Right cardiac atrium (tissue), 5 donors: ENCODE measurements around the gene PALB2. TPM values are rescaled to one million over a fixed set of nuclear protein-coding genes. Genes with fewer than 3 reads are reported as not detected.
A peak's percentile ranks its signal among the peaks of the same experiment; 100 is the strongest.

ENCODE experiments used
- ATAC-seq, 2 donors: fragments of 200-7000 bp; cut with Tn5 transposase; one replicate each; pipeline versions ENCODE4 v1.8.0 to v1.9.1; 2020; ENCODE audit warnings: moderate library complexity in 2 of 2, mild to moderate bottlenecking in 1 of 2
- DNase-seq, 3 donors: peaks; one replicate each; pipeline ENCODE4 v3.0.0-alpha.2; 2020
- H3K27ac ChIP-seq: one replicate; pipeline ENCODE4 v1.5.1; 2013; ENCODE audit warnings: mild to moderate bottlenecking, low read length, control low read depth, moderate library complexity
- H3K27me3 ChIP-seq: one replicate; pipeline ENCODE4 v1.6.1; 2013; ENCODE audit not compliant: control insufficient read depth, insufficient read depth
- H3K4me1 ChIP-seq: one replicate; pipeline ENCODE4 v1.6.1; 2013; ENCODE audit warnings: low read length; ENCODE audit not compliant: control insufficient read depth, insufficient read depth
- H3K4me3 ChIP-seq: one replicate; pipeline ENCODE4 v1.5.1; 2013; ENCODE audit warnings: low read length, control low read depth
- H3K9me3 ChIP-seq: one replicate; pipeline ENCODE4 v1.6.1; 2013; ENCODE audit warnings: low read length; ENCODE audit not compliant: control insufficient read depth
- WGBS: extraction: QIAGEN DNeasy Blood & Tissue Kit; methylation state at CpG from one replicate; pipeline ENCODE4 v1.1.7; 2013; 5-methylcytosine and 5-hydroxymethylcytosine counted together
- intact Hi-C, 4 donors: fragments of 100-400 bp; cut with DNase I; formaldehyde crosslinking; loops; one replicate each; pipeline versions ENCODE4 v1.11.0 to v1.14.0; 2022 to 2023
- polyA plus RNA-seq: library from polyadenylated mRNA; stranded (reverse); fragments of 200-250 nt; gene quantifications from one replicate; pipeline ENCODE4 v1.2.3, GENCODE V29; 2013
- total RNA-seq, 4 donors: library from RNA; stranded (reverse); fragmentation: NEBNext Ultra II Directional; extraction: Animal tissue kit (Norgen Biotek cat#: 25700); gene quantifications; one replicate each; pipeline ENCODE4 v1.2.1, GENCODE V29; 2021
- donor health status: healthy with polysubstance abuse.
- donor health status: DM: no; HTN: yes; CAD: no.
- donor health status: DM: no; HTN: no; CAD: no.
- donor health status: DM: no; HTN: yes; CAD: no; lungs with severe emphysema.
- donor health status: DM: yes; HTN: yes; CAD: no.

The PALB2 gene
- total and polyA plus RNA-seq, 5 donors: 4.1 to 6.8 (median 5.7) TPM

DNA sequence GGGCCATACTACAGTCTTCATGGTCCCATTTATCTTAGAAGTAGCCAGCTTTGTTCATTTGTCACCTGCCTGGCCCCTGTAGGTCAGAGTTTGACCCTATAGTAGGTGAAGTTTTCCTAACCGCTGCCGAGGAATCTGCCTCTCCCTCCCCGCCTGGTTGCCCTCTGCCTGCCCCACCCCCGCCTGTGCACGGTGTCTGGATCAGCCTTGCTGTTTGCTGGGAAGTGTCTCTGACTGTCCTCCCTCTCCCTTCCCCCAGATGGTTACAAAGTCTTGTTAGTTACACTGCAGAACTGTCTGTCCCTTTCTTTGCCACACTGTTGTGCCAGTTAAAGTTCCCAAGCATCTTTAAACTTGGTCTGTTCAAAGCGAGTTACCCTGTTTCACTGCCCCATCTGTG, 77.9 kb downstream of the PALB2 start:
- no peak for DNase-seq
- H3K4me1 ChIP-seq: peaks cover 9% of the 10 kb centered on the region

DNA sequence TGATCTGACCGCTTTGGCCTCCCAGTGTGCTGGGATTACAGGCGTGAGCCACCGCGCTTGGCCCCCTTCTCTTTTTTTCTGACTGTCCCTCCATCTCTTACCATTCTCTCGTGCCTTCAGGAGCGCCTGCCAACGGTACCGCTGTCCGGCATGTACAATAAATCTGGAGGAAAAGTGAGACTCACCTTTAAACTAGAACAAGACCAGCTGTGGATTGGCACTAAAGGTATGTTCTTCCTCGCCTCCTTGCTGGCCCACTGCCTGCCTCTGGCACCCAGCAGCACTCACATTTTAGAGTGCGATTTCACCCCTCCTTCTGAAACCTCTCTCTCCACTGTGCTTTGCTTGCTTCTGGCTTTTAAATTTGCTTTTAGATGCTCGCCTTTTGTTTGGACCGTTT, 78.6 kb downstream of the PALB2 start:
- intact Hi-C loops: no loop called here
- no peak for DNase-seq
- no peak for ATAC-seq
- H3K4me1 ChIP-seq: peaks cover 9% of the 10 kb centered on the region
- H3K4me3 ChIP-seq: no peak overlapping the region
- H3K27me3 ChIP-seq: no peaks in the 10 kb centered on the region
- H3K27ac ChIP-seq: no peak overlapping the region
- no peaks in the 10 kb centered on the region for H3K9me3 ChIP-seq
- WGBS: 94% methylated on average over 13 of the region's 13 CpGs

More for the DNA sequence above, 77.9 kb downstream of the PALB2 start:
- WGBS: 91% methylated on average over 6 of the region's 6 CpGs
- Histone ChIP-seq H3K27ac (no peak overlapping the region), H3K9me3 (no peaks in the 10 kb centered on the region), H3K4me3 (no peak overlapping the region), H3K27me3 (no peaks in the 10 kb centered on the region)
- intact Hi-C loops: no loop called here
- no peak for ATAC-seq

DNA sequence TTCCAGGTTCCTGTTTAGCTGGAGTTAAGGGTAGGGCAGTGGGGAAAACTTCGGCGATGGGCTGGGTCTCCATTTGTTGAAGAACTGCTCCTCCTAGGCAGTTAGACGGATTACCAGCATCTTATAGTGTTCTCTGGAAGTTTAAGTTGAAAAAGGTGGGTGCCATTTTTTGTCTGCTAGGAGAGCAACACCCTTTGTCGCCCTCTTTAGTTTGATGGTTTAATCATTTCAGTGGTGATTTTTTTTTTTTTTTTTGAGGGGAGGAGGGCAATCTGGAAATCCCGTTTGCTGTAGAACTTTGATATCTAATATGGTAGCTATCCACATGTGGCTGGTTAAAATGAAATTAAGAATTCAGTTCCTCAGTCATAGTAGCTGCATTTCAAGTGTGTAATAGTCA, 79.5 kb downstream of the PALB2 start:
- Histone ChIP-seq H3K4me1 (peaks cover 9% of the 10 kb centered on the region), H3K4me3 (no peak overlapping the region), H3K9me3 (no peaks in the 10 kb centered on the region), H3K27ac (no peak overlapping the region), H3K27me3 (no peaks in the 10 kb centered on the region)
- no peak for DNase-seq
- intact Hi-C loops: no loop called here
- ATAC-seq: no peak
- WGBS: 78% methylated on average over 5 of the region's 5 CpGs

DNA sequence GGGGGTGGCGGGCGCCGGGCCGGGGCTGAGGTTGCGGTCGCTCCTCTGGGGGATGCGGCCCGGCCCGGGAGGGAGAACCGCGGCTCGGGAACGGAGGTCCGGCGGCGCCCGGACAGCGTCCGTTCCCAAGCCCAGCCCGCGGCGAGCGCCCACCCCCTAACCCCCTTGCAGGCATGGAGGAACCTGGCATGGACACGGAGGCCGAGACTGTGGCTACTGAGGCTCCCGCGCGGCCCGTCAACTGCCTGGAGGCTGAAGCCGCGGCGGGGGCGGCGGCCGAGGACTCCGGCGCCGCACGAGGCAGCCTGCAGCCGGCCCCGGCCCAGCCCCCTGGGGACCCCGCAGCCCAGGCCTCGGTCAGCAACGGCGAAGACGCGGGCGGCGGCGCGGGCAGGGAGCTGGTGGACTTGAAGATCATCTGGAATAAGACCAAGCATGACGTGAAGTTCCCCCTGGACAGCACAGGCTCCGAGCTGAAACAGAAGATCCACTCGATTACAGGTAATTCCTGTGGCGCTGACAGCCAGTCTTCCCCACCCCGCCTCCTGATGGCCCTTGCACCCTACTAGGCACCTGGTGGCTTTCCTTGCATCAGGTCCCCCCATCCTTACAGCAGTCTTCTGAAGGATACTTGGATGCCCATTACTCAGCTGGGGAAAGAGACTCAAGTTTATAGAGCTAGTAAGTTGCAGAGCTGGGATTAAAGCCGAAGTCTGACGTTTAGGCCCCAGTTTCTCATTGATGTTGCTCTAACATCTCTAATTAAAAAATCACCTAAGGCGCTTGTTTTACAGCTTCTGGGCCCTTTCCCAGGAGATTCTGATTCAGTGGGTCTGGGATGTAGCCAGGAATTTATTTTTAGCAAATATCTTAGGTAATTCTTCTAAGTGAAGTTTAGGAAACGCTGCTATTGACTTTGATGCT, 83.1 kb downstream of the PALB2 start:
- Histone ChIP-seq H3K4me3 (peak overlapping the region; percentile 76), H3K27ac (peak overlapping the region; percentile 61), H3K27me3 (no peaks in the 10 kb centered on the region), H3K4me1 (peaks cover 6% of the 10 kb centered on the region), H3K9me3 (no peaks in the 10 kb centered on the region)
- 1% methylated on average over 60 of the region's 60 CpGs for WGBS
- no peak for ATAC-seq
- intact Hi-C loops: loop anchor here in 3 of 4 donors (2.0 to 5.0 kb wide), 2 partner anchors 39 kb away; partner anchors contain the start of gene NDUFAB1 (in 3 of the 3)
- DNase-seq: no peak

DNA sequence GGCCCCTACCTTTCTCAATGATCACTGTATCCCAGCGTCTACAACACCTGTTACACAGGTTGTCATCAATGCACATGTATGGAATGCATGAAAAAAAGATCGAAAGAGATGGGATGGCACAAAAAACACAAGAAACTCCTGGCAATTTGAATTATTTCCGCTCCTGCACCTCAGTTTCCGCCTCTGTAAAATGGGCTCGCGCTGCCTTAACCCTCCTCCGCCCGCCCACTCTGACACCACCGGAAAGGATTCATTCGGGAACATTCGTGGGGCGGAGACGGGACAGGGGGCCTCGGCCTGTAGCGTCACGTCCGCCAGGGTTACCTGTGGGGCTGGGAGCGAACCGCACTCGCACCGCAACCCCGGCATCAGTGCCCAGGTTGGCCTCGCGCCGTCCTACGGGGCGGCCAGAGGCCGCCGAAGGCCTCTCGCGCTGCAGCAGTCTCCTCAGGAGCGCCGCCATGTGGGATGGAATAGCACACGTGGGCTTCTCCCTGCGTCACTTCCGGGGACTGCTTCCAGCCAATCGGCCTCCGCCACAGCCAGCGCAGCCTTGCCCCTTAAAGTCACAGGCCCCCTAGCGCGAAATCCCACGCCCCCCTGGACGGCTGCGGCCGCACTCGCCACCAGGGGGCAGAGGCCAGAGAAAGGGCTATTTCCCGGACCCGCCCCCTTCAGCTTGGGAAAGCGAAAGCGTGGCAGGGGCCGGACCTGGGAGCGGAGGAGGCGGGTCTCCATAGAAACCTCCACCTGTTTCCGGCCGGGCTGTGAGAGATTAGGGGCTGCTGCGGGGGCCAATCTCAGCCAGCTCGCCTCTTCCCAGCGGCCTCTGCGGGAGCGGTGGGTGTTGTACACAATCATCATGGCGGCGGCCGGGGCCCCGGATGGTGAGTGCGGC, 84.0 kb downstream of the PALB2 start, which contains the start of the genes EARS2 and UBFD1:
Gene EARS2 (minus strand): TSS at position 470 of the 898 bp plus-strand sequence. CDS start 7 bp downstream, at position 463.
Gene UBFD1 (plus strand): TSS at position 847 of the 898 bp plus-strand sequence. CDS start 16 bp downstream, at position 863.
- intact Hi-C loops: loop anchor here in 3 of 4 donors (2.0 to 5.0 kb wide), 2 partner anchors 40 kb away; partner anchors contain the start of gene NDUFAB1 (in 3 of the 3)
- Histone ChIP-seq H3K4me3 (peak within 1 kb of the TSS; percentile 76), H3K9me3 (no peaks in the 10 kb centered on the region), H3K27ac (peak within 1 kb of the TSS; percentile 61), H3K4me1 (peaks cover 6% of the 10 kb centered on the region), H3K27me3 (no peaks in the 10 kb centered on the region)
- WGBS: 2% methylated on average over 65 of the region's 65 CpGs
- DNase-seq (peak; percentile 98 to 99 (median 99)), ATAC-seq (peak; percentile 98)

DNA sequence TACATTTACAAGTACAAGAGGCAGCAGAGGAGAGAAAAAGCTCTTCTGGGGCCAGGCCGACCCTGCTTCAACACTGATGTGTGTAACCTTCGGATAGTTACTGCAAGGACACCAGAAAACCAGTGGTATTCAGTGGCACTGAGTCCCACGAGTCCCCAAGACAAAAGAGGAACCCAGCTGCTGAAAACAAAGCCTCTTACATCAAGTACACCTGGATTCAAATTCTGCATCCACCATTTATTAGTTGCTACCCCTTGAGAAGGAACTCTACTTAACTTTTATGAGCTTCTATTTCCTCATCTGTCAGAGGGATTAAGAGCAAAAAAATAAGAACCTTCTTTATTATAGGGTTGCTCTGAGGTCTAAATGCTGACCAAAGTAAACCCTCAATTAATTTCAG, 86.6 kb downstream of the PALB2 start:
- DNase-seq (no peak), ATAC-seq (no peak)
- intact Hi-C loops: no loop called here
- Histone ChIP-seq H3K4me3 (no peak overlapping the region), H3K27me3 (no peaks in the 10 kb centered on the region), H3K9me3 (no peaks in the 10 kb centered on the region), H3K4me1 (peaks cover 5% of the 10 kb centered on the region), H3K27ac (no peak overlapping the region)
- 85% methylated on average over 3 of the region's 3 CpGs for WGBS

Other genes with a start within 250 kb of the PALB2 start
- 10 to 100 TPM; 11.7 to 13.8 (median 13.0) TPM for gene COG7, start 188.1 kb downstream of the PALB2 start, total RNA-seq
- 13.0 TPM for gene COG7, start 188.1 kb downstream of the PALB2 start, polyA plus RNA-seq
- 10 to 100 TPM; 49.0 to 67.2 (median 56.4) TPM for gene GGA2, start 130.8 kb downstream of the PALB2 start, total RNA-seq
- gene GGA2, start 130.8 kb downstream of the PALB2 start, polyA plus RNA-seq: 20.4 TPM
- gene EARS2, start 84.0 kb downstream of the PALB2 start, total RNA-seq: 10 to 100 TPM; 11.0 to 18.2 (median 13.7) TPM
- 15.9 TPM for gene EARS2, start 84.0 kb downstream of the PALB2 start, polyA plus RNA-seq
- 10 to 100 TPM; 47.8 to 69.5 (median 61.8) TPM for gene UBFD1, start 83.6 kb downstream of the PALB2 start, total RNA-seq
- 20.3 TPM for gene UBFD1, start 83.6 kb downstream of the PALB2 start, polyA plus RNA-seq
- gene NDUFAB1, start 45.0 kb downstream of the PALB2 start, total RNA-seq: 100 to 1,000 TPM; 378 to 517 (median 448) TPM
- 1,123 TPM for gene NDUFAB1, start 45.0 kb downstream of the PALB2 start, polyA plus RNA-seq
- gene DCTN5, start 156 bp upstream of the PALB2 start, total RNA-seq: 10 to 100 TPM; 41.7 to 44.7 (median 42.5) TPM
- 12.4 TPM for gene DCTN5, start 156 bp upstream of the PALB2 start, polyA plus RNA-seq
- 1 to 10 TPM in 3 of 4 donors, under 1 TPM in 1; 0.91 to 2.2 (median 2.1) TPM for gene PLK1, start 37.6 kb upstream of the PALB2 start, total RNA-seq
- 0.45 TPM for gene PLK1, start 37.6 kb upstream of the PALB2 start, polyA plus RNA-seq
- under 1 TPM in 1 of 4 donors, not detected in 3; 0.28 TPM for gene ERN2, start 71.9 kb upstream of the PALB2 start, total RNA-seq
- not detected for gene ERN2, start 71.9 kb upstream of the PALB2 start, polyA plus RNA-seq
- not detected for gene CHP2, start 113.7 kb upstream of the PALB2 start, total RNA-seq
- 0.07 TPM for gene CHP2, start 113.7 kb upstream of the PALB2 start, polyA plus RNA-seq
- 1 to 10 TPM; 2.8 to 4.1 (median 3.7) TPM for gene PRKCB, start 194.7 kb upstream of the PALB2 start, total RNA-seq
- gene PRKCB, start 194.7 kb upstream of the PALB2 start, polyA plus RNA-seq: 0.41 TPM